NCI-H1092 treated with DMSO at 0.1 percent for 48 hours (cell line): ENCODE results near the gene MAD1L1.
A peak's percentile ranks its signal among the peaks of the same experiment; 100 is the strongest.

Experiments used
- DNase-seq: peaks from one replicate; lab custom pipeline; 2025; lab: John Stamatoyannopoulos, UW

MAD1L1 gene

GRCh38 chr7:1952169-1952760, 280.5 kb downstream of the MAD1L1 start:
- no peak for DNase-seq

GRCh38 chr7:1951600-1951999, 281.1 kb downstream of the MAD1L1 start:
- DNase-seq = no peak

DNA sequence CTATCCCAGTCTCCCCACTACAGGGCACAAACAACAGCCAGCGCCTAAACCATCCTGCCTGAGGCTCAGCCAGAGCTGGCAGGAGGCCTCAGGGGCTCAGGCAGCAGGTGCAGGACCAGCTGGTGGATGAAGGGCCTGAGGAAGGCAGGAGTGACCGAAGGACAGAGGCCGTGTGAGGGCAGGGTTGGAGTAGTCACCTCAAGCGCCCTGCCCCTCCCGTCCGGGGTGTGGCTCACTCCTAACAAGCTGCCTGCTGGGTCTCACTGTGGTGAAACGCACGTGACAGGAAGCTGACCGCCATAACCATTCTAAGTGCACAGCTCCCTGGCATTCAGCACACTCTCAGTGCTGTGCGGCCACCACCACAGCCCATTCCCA, 281.6 kb downstream of the MAD1L1 start:
- DNase-seq = peak; percentile 68

DNA sequence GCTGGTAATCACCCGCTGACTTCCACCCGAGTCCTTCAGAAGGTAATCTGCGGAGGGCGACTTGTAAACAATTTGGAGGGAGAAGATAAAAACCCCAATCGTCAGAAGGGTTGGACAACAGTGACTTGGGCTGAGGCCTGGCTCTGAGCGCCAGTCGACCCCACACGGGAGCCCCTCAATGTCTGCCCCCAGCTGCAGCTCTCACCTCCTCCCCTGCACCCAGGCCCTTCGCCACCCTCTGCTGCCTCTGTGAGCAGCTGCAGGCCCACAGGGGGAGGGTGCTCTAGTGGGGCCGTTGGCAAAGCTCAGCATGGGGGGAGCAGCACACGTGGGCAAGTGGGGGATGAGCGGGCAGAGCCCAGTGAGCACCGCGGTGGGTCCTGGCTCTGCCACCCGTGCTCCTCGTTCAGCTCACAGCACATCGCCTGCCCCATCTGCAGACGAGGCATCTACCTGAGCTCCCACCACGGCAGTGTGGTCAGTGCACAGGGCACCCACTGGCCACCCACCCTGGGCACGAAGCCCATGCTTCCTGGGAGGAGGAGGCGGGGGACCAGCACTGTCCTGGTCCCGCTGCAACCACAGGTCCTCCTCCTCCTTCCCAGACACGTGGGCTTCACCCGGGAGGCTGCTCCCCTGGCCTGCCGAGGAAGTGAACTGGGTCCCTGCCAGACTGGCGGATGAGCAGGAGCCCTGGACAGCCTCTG, 282.1 kb downstream of the MAD1L1 start:
- DNase-seq = peak; percentile 45

DNA sequence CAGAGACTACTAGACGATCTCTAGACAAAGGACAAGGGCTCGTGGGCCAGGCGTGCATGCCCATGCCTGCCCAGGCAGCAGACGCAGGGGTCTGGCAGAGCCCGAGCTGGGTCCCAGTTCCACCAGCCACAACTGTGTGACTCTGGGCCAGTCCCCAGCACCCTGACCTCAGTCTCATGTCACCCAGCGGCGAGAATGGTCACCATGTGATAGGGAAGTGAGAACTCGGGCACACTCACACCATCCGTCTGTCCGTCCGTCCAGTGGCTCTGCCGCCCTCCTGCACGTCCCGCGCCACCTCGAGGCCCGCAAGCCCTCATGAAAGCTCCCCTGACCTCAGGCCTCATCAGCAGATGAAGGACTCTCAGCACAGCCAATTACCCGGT, 282.7 kb downstream of the MAD1L1 start:
- DNase-seq = no peak

GRCh38 chr7:1949681-1950055, 283.1 kb downstream of the MAD1L1 start:
- no peak for DNase-seq

DNA sequence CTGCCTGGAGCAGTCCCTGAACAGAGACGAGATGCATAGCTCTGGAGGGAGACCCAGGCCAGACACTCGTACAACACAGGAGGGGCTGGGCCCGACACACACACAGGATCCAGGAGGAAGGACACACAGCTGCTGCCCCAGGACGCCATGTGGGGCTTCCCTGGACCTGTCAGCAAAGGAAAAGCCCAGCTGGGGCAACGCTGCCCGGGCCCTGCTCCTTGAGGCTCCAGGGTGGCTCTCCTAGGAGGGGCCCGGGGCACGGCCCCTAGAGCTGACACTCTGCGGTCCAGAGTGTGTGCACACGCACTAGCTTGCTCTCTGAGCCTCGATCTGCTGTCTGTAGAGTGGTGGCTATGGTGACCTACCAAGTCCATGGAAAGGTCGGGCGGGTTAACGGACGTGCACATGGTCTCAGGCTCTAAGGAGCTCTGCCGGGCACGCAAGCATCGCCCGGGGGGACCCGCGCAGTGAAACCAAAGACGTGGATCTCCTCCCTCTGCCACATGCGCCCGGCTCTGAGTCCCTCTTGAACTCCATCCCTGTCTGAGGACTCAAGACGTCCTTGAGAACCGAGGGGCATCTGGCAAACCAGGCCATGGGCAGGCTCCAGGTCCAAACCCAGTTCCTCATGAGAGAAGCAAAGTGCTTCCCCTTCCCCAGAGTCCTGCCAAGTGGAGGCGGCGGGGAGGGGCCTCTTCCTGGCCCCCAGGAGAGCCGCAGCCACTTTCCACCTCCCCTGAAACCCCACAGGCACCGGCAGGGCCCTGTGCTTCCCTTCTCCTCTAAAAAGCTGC, 283.7 kb downstream of the MAD1L1 start:
- no peak for DNase-seq

DNA sequence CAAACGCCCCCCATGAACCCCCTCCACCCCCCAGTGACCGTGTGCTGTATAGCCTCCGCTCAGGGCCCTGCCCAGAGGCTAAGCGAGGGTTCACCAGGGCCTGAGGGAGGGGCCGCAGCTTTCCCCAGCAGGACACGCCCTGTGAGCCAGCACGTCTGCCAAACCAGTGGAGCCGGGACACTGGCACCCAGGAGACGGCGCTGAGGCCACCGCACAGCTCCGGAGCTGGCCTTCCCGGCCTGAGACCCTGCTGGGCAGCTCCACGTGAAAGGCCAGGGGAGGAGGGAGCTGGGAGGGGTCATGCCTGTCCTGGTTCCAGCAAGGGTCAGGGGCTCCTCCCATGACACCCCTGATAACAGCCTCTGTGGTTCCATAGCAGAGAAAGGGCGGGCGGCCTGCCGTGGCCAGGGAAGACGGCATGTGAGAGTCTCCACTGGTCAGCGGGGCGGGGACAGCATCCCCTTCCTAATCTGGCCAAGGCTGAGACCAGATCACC, 284.4 kb downstream of the MAD1L1 start:
- no peak for DNase-seq

DNA sequence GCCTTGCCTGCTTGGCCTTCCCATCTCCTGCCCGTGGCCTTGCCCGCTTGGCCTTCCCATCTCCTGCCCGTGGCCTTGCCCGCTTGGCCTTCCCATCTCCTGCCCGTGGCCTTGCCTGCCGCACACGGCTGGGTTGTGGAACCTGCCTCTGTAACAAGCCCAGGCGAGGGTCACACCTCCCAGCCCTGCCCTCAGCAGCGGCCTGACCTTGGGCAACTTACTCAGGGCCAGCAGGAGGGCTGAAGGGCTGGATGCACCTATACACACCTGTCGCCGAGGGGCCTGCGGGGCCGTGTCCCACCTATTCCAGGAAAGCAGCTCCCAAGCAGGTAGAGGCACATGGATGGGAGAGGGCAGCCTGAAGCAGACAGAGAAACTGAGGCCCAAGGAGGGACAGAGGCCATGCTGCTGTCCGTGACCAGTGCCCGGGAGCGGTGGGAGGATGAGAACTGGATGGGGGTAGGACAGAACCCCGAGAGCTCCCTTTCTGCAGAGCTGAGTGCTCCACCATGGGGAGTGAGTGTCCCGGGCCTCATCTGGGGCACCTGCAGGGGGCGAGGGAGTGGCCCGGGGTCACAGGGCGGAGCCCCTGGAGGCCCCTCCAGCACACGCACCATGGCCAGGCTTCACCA, 285.0 kb downstream of the MAD1L1 start:
- no peak for DNase-seq

DNA sequence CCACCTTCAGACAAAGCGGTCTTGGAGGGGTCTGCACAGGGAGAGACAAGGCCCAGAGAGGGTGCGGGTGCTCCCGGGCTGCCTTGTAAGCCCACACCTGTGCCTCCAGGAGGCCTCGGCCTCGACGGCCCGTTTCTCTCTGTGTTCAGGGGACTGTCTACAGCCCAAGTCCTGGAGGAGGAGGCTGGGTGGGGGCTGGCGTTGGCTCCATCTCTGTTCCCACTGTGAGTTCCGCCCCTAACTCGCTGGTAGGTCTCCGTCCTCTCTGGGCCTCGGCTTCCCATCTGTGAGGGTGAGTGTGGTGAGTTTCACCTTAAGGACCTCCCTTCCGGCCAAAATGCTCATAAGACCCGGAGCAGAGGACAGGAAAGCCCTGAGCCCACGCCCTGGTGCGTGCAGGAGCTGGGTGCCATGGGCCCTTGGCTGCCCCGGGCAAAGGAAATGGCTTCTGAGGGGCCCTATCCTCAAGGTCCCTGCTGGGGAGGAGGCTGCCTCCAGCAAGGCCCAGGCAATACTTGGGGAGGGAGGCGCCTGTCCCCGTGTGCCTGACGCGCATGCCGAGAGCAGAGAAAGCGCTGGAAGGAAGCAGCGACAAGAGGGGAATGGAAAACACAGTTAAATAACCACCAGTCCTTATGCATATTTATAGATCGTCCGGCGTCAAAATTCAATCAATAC, 285.8 kb downstream of the MAD1L1 start:
- no peak for DNase-seq

DNA sequence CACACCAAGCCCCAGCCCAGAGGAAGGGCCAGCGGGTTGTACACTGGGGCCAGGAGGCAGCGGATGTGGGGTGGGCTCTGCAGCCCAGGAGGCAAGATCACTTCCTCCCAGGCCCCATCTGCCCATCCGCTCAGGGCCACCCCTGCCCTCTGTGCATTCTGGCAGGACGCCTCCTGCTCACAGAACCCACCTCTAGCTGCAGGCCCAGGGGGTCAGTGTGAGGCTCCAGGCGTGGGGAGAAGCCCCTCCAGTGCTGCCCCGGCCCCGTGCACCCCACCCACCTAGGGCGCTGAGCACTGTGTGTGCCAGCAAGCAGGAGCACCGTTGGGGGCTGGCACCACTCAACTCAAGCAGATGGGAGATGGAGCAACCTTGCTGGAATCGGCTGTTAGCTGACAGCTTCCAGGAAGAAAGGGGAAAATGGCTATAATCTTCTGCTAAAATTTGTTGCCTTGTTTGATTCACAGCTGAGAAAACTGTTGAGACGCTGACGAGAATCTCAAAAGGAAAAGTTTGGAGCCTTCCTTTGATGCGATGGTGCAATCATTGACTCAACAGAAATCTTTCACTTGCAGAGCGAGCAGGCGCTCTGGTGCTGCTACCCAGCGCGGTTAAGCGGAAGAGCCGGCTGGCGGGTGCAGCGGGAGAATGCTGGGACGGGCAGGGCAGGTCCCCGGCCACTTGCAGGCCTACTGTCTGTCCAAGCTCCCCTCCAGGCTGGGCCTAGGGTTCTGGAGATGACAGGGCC, 286.5 kb downstream of the MAD1L1 start:
- no peak for DNase-seq

GRCh38 chr7:1945558-1945957, 287.2 kb downstream of the MAD1L1 start:
- DNase-seq = no peak

- DNase-seq = no peak
Measured at GRCh38 chr7:1944619-1945210, 288.0 kb downstream of the MAD1L1 start.

- no peak for DNase-seq
Measured at GRCh38 chr7:1943933-1944618, 288.7 kb downstream of the MAD1L1 start.

- no peak for DNase-seq
Measured at GRCh38 chr7:1943326-1943725, 289.4 kb downstream of the MAD1L1 start.

GRCh38 chr7:1942941-1943289, 289.8 kb downstream of the MAD1L1 start:
- DNase-seq = no peak

DNA sequence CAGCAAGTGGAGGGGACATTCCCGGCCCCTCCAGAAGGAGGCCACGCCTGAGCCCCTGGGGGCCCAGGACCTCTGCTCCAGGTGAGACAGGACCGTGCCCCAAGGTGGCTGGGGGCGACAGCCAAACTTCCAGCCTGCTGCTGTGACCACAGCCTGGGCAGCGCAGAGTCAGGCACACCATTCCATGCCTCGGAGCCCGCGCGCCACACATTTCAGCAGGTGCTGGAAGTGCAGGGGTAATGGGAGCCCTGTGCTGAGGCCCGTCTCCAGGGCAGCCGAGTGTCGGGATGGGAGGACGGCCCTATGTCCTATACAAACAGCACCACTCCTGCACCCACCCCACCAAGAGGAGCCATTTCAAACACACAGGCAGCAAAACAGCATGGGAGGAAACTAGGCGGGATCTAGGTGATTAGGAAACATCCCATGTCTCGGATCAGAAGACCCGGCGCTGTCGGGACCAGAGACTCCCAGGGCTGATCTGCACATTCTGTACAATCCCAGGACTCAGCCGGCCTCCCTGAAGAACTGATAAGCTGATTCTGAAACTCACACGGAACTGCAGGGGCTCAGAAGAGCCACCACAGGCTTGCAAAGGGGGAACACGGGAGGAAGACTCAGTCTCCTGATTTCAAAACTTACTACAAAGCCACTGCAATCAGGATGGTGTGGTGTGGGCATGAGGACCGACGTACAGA, 290.4 kb downstream of the MAD1L1 start:
- no peak for DNase-seq

- no peak for DNase-seq
Measured at GRCh38 chr7:1941464-1942242, 291.1 kb downstream of the MAD1L1 start.

- DNase-seq = no peak
Measured at GRCh38 chr7:1940863-1941262, 291.9 kb downstream of the MAD1L1 start.
